DMS53 treated with DMSO at 0.1 percent for 48 hours (cell line): ENCODE results near the gene C20orf202.
"Not testable (repeated sequence)": the region's sequence is repeated elsewhere in the genome, so short reads cannot be mapped to it uniquely, and the experiment has no call there.

ENCODE experiments used
- DNase-seq: peaks from one replicate; lab custom pipeline; 2025; ENCODE audit not compliant: unreplicated experiment; lab: John Stamatoyannopoulos, UW

Gene C20orf202

GRCh38 chr20:1242530-1242929, 39.3 kb downstream of the C20orf202 start:
- DNase-seq, result no peak

- DNase-seq, result no peak
These were observed 42.3 kb downstream of the C20orf202 start for GRCh38 chr20:1245578-1245977.

DNA sequence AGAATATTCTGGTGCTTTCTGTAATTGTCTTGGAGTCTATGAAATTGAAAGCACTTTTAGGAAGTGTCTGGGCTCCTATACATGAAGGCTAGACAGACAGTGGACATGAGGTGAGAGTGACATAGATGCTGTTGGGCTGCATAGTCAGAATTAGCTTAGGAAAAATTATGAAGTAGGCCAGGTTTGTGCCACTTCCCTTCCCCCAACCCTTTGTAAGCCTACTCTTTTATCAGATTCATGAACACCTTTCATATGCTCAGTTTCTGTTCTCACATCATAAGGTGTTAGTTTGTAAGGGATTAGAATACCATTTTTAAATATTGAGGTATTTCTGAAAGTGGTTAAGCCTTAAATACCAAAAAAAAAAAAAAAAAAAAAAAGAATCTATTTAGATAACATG, 44.4 kb downstream of the C20orf202 start:
- DNase-seq, result no peak

DNA sequence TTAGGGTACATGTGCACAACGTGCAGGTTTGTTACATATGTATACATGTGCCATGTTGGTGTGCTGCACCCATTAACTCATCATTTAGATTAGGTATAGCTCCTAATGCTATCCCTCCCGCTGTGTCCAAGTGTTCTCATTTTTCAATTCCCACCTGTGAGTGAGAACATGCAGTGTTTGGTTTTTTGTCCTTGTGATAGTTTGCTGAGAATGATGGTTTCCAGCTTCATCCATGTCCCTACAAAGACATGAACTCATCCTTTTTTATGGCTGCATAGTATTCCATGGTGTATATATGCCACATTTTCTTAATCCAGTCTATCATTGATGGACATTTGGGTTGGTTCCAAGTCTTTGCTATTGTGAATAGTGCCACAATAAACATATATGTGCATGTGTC, 47.0 kb downstream of the C20orf202 start:
- not testable (repeated sequence) for DNase-seq

DNA sequence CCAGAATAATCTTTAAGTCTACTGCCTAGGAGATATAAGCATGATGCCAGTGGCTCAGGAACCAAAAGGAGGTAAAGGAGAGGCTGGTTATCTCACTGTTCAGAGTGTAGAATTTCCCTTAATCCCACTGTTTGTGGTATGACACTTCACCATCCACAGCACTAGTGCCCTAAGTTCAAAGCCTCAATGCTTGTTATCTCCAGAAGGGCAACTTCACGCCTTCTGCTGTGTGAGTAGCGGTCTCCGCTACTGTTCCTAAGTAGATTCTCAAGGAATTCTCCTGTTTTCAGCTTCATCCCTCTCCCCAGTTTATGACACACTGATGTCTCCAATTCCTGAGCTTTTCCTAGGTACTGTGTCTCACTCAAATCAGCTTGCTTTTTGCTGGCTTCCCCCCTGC, 49.2 kb downstream of the C20orf202 start:
- no peak for DNase-seq

GRCh38 chr20:1254254-1254653, 51.0 kb downstream of the C20orf202 start:
- no peak for DNase-seq

- DNase-seq, result no peak
These were observed 52.4 kb downstream of the C20orf202 start for GRCh38 chr20:1255675-1256074.
